WI38 (cell line): ENCODE data around the gene LRIG2.

Experiments
- H3K4me3 ChIP-seq: 2 replicates; pipeline ENCODE4 v1.5.1; 2011; ENCODE audit warnings: low read depth, mild to moderate bottlenecking, control low read depth, low read length
- TF ChIP-seq, protein P1 (sequence below): IDR thresholded peaks from 2 replicates; pipeline ENCODE4 v1.5.1; 2012; ENCODE audit warnings: low read depth, mild to moderate bottlenecking, control low read depth, low read length

Gene LRIG2

DNA sequence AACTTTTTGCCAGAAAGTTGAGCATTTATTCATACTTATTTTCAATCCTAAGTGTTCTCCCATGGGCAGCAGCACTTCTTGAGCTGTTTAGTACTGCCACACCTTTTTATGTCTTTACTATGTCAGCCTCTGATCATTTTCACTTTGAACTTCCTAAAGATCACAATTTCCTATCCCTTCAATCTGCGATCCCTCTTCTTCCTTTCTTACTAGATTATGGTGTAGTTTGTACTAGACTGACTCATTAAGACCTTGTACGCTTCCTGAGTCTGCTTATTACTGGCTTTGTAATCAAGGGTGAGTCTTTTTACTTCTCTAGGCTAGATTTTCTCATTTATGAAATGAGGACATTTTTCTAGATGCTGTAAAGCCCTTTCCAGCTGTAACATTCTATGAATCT, 55.1 kb downstream of the LRIG2 start:
- no peak overlapping the region for H3K4me3 ChIP-seq
- TF ChIP-seq, protein P1, sequence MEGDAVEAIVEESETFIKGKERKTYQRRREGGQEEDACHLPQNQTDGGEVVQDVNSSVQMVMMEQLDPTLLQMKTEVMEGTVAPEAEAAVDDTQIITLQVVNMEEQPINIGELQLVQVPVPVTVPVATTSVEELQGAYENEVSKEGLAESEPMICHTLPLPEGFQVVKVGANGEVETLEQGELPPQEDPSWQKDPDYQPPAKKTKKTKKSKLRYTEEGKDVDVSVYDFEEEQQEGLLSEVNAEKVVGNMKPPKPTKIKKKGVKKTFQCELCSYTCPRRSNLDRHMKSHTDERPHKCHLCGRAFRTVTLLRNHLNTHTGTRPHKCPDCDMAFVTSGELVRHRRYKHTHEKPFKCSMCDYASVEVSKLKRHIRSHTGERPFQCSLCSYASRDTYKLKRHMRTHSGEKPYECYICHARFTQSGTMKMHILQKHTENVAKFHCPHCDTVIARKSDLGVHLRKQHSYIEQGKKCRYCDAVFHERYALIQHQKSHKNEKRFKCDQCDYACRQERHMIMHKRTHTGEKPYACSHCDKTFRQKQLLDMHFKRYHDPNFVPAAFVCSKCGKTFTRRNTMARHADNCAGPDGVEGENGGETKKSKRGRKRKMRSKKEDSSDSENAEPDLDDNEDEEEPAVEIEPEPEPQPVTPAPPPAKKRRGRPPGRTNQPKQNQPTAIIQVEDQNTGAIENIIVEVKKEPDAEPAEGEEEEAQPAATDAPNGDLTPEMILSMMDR = no peak

DNA sequence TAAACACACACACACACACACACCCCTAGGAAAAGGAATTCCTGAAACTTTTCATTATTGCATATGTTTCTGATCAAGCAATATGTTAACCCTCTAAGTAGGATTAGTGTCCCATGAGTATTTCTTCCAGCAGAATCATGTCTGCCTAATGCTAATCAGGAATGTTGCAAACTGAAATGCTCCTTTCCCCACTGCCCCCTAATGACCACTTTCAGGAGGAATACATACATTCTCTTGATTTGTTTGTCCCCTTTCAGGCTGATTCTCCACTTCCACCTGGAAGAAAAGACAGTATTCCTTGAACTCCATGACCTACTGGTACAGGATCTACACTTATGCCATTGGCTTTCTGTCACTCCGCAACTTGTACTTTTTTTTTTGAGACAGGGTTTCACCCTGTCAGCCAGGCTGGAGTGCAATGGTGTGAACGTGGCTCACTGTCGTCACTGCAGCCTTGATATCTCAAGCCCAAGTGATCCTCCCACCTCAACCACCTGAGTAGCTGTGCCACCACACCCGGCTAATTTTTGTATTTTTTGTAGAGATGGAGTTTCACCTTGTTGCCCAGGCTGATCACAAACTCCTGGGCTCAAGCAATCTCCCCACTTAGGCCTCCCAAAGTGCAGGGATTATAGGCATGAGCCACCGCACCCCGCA, 56.7 kb downstream of the LRIG2 start:
- TF ChIP-seq, protein P1 = no peak
- no peak overlapping the region for H3K4me3 ChIP-seq

DNA sequence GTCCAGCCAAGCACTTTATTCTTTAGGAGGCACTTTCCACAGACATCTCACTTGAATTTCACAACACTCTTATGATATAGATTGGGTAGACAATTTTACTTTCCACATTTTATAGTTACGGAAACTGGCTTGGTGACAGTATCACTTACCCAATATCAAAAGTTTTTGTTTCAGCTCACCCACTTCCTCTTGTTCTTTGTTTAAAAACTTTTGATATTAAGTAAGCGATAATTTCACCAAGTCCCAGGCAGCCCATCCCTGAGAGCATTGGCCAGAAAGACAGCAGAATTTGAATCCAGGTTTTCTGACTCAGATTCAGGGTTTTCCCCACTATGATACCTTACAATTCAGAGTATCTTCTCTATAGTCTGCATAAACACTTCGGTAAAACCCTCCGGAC, 60.0 kb downstream of the LRIG2 start:
- no peak overlapping the region for H3K4me3 ChIP-seq
- TF ChIP-seq, protein P1 = no peak

DNA sequence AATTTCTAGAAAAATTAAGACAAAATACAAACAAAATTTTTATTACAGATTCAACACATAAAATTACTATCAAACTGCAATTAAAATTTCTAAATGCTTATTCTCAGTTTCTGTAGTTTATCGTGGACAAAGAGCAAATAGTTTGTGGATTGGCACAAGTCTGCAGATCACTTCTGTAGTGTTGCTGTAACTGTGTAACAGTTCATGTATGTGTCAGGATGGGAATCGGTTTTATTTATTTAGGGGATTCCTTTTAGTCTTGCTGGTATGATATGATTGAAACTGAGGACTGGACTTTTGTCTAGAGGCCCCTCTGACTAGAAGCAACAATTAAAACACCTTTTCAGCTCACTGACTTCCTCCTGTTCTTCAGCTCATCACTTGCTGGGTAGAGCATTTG, 60.8 kb downstream of the LRIG2 start:
- H3K4me3 ChIP-seq = no peak overlapping the region
- TF ChIP-seq, protein P1 = no peak

DNA sequence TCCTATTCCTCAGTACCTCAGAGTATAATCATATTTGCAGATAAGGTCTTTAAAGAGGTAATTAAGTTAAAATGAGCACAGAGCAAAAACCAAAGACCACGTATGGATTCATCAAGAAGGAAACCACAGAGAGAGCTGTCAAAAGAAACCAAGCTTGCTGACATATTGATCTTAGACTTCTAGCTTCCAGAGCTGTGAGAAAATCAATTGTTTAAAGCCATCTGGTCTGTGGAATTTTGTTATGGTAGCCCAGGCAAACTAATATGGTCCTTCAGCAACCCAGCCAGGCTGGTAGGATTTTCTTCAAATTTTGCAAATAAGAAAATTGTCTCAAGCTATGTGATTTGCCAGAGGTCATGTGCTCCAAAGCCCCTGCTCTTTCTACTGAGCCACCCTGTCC, 62.5 kb downstream of the LRIG2 start:
- TF ChIP-seq, protein P1 = no peak
- H3K4me3 ChIP-seq = no peak overlapping the region

DNA sequence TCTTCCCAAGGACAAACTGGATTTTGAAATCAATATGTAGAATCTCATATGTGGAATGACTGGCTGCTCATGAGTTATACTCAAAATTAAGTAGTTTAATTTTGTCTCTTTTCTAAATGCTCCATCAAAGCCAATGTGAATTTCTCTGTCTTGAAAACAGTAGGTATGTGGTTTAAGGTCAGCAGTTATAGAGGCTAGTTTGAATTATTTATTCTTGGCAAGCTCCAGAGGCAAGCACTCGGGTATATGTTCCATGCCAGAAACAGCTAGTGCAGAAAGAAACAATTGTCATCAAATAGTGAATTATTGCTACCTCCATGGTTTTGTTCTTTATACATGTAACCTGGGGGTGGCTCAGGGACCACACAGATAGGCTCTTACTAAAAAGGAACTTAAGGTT, 63.5 kb downstream of the LRIG2 start:
- no peak overlapping the region for H3K4me3 ChIP-seq
- TF ChIP-seq, protein P1 = no peak

DNA sequence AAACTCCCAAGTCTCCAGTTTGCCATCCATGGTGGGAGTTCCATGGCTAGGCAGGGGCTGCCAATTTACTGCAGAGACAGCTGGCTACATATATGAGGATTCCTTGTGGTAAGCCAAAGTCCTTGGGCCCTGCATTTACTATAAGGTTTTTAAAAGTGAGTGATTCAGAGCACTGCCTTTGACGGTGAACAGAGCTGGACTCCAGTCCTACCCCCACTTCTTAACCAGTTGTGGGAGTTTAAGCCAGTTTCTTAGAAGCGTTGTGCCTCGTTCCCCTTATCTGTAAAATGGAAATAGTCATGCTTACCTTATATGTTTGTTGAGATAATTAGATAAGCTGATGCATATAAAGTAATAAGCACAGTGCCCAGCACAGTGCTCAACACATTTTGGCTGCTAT, 64.6 kb downstream of the LRIG2 start:
- no peak overlapping the region for H3K4me3 ChIP-seq
- TF ChIP-seq, protein P1 = no peak
